Measurements from ENCODE around the gene CRPPA. TPM values are rescaled to one million over a fixed set of nuclear protein-coding genes. Genes with fewer than 3 reads are reported as not detected.

Gene CRPPA
- total RNA-seq, 1 donor from 2014 or later = not detected

- no peak for DNase-seq (ENCODE audit: low spot score in 2 of 2)
- no peaks in the 10 kb centered on the region for H3K4me1 ChIP-seq
- H3K27me3 ChIP-seq = no peaks in the 10 kb centered on the region
- H3K27ac ChIP-seq = no peak overlapping the region
- H3K36me3 ChIP-seq = no peaks in the 10 kb centered on the region
- intact Hi-C loops (cut with DNase I) = no loop called here
- H3K9me3 ChIP-seq = peaks cover 6 to 8% of the 10 kb centered on the region in 2 donors
- TF ChIP-seq CTCF (IDR thresholded peaks at IDR 0.05) = no peak
- H3K4me3 ChIP-seq = no peak overlapping the region
These were observed 16.7 kb downstream of the CRPPA start for GRCh38 chr7:16404636-16405035.

GRCh38 chr7:16403475-16403874, 17.9 kb downstream of the CRPPA start:
- no peaks in the 10 kb centered on the region for H3K36me3 ChIP-seq
- no peak overlapping the region for H3K27ac ChIP-seq
- intact Hi-C loops (cut with DNase I) = no loop called here
- no peaks in the 10 kb centered on the region for H3K27me3 ChIP-seq
- DNase-seq (ENCODE audit: low spot score in 2 of 2) = no peak
- peaks cover 6 to 8% of the 10 kb centered on the region in 2 donors for H3K9me3 ChIP-seq
- H3K4me1 ChIP-seq = no peaks in the 10 kb centered on the region
- TF ChIP-seq CTCF (IDR thresholded peaks at IDR 0.05) = no peak
- no peak overlapping the region for H3K4me3 ChIP-seq

- Histone ChIP-seq H3K27me3 (no peaks in the 10 kb centered on the region), H3K27ac (no peak overlapping the region), H3K9me3 (peaks cover 6 to 8% of the 10 kb centered on the region in 2 donors), H3K36me3 (no peaks in the 10 kb centered on the region), H3K4me3 (no peak overlapping the region), H3K4me1 (no peaks in the 10 kb centered on the region)
- no peak for DNase-seq (ENCODE audit: low spot score in 2 of 2)
- no peak for TF ChIP-seq CTCF (IDR thresholded peaks at IDR 0.05)
- intact Hi-C loops (cut with DNase I) = no loop called here
These were observed 18.4 kb downstream of the CRPPA start for GRCh38 chr7:16402940-16403339.

DNA sequence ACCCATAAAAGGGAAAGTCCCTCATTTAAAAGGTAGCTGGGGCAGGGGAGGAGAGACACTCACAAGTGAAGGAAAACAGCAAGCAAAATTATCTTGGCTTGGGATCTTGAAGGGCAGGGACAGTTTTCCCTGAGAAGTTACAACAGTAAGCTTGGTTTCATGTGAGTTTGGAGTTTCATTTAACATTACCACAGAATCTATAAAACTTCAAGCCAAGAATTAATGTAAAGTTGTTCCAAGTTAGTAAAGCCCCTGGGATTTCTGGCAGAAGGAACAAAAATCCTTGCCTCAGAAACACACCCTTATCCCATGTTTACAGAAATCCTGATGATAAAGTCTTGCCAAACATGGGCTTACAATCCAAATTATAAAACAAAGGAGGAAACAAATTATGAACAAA, 19.2 kb downstream of the CRPPA start:
- no peaks in the 10 kb centered on the region for H3K36me3 ChIP-seq
- intact Hi-C loops (cut with DNase I) = no loop called here
- no peak overlapping the region for H3K4me3 ChIP-seq
- H3K27ac ChIP-seq = no peak overlapping the region
- peaks cover 6 to 8% of the 10 kb centered on the region in 2 donors for H3K9me3 ChIP-seq
- no peaks in the 10 kb centered on the region for H3K4me1 ChIP-seq
- no peak for TF ChIP-seq CTCF (IDR thresholded peaks at IDR 0.05)
- no peak for DNase-seq (ENCODE audit: low spot score in 2 of 2)
- H3K27me3 ChIP-seq = no peaks in the 10 kb centered on the region

DNA sequence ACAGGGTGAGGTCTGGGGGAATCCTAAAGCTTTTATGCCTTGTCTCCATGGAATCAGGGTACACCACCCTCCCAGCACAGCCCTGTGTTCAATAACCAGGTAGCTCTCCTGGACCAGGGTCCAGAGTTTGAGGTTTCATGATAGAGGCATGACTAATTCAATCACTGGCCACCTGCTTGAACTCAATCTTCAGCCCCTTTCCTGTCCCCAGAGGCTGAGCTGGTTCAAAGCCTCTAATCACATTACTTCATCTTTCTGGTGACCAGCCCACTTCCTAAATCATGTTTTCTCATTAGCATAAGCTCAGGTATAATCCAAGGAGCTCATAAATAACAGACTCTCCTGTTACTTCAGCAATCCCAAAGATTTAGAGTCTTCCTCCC, 20.5 kb downstream of the CRPPA start:
- no peak for DNase-seq (ENCODE audit: low spot score in 2 of 2)
- Histone ChIP-seq H3K27ac (no peak overlapping the region), H3K27me3 (no peaks in the 10 kb centered on the region), H3K9me3 (peaks cover 6 to 8% of the 10 kb centered on the region in 2 donors), H3K36me3 (no peaks in the 10 kb centered on the region), H3K4me3 (no peak overlapping the region), H3K4me1 (no peaks in the 10 kb centered on the region)
- intact Hi-C loops (cut with DNase I) = no loop called here
- no peak for TF ChIP-seq CTCF (IDR thresholded peaks at IDR 0.05)

Measured in ascending aorta (tissue), 2 donors.